SK-N-SH treated with all-trans-retinoic acid at 6 μM for 48 hours (cell line): ENCODE data around the gene RASAL2.

Experiments
- CSRNP3 ChIP-seq: fragments of 250-450 bp; sonication (Bioruptor Pico); IDR thresholded peaks from 2 replicates; pipeline ENCODE4 v1.5.1; 2021; ENCODE audit warnings: mild to moderate bottlenecking, moderate library complexity
- PATZ1 ChIP-seq: fragments of 250-450 bp; sonication (Bioruptor Pico); IDR thresholded peaks from 2 replicates; pipeline ENCODE4 v1.8.0; 2020; ENCODE audit warnings: mild to moderate bottlenecking, moderate library complexity, borderline replicate concordance
- ZC3H10 ChIP-seq: fragments of 250-450 bp; sonication (Bioruptor Pico); IDR thresholded peaks from 2 replicates; pipeline ENCODE4 v1.5.1; 2021; ENCODE audit warnings: mild to moderate bottlenecking, moderate library complexity

GRCh38 chr1:178367151-178367550 is 273.2 kb downstream of the RASAL2 start:
- TF ChIP-seq CSRNP3 (CRISPR knock-in tag) = no peak
- TF ChIP-seq ZC3H10 (CRISPR knock-in tag) = no peak
- TF ChIP-seq PATZ1 = no peak
